Measurements from ENCODE around the gene SLX9. TPM values are rescaled to one million over a fixed set of nuclear protein-coding genes. Genes with fewer than 3 reads are reported as not detected.

Gene SLX9
- total RNA-seq, 1 donor from 2014 or later = 49.3 TPM

DNA sequence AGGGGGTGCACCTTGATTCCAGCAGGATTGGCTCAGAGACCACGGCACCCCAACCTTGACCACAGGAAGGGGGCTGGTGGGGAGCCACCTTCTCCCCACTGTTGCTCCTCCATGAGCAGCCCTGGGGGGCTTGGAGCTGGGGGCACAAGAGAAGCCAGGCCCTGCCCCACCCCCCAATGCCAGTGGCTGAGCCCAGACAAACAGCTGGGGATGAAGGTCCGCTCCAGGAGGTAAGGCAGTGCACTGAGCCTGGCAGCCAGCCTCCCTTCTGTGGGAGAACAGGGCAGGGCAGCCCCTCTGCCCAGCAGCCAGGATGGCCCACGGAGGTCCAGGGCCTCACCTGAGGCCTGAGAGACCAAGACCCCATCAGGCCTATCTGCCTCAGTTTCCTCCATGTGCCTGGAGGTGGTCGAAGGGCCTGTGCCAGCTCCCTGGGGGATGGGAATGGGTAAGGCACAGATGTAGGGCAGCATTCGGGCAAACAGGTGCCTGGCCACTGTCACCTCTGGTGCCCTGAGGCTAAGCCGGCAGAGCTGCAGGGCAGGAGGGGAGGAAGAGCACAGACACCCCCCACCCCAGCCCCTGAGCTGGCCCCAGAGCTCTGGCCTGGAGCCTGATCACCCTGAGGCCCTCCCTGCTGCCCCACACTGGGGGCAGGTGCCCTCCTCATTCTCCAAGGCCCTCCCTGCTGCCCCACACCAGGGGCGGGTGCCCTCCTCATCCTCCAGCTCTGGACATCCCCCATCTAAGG, 26.2 kb upstream of the SLX9 start:
- intact Hi-C loops (cut with micrococcal nuclease) = loop anchor here (1.0 to 2.0 kb wide), 3 partner anchors 10 to 113 kb away; partner anchors contain the start of gene UBE2G2

DNA sequence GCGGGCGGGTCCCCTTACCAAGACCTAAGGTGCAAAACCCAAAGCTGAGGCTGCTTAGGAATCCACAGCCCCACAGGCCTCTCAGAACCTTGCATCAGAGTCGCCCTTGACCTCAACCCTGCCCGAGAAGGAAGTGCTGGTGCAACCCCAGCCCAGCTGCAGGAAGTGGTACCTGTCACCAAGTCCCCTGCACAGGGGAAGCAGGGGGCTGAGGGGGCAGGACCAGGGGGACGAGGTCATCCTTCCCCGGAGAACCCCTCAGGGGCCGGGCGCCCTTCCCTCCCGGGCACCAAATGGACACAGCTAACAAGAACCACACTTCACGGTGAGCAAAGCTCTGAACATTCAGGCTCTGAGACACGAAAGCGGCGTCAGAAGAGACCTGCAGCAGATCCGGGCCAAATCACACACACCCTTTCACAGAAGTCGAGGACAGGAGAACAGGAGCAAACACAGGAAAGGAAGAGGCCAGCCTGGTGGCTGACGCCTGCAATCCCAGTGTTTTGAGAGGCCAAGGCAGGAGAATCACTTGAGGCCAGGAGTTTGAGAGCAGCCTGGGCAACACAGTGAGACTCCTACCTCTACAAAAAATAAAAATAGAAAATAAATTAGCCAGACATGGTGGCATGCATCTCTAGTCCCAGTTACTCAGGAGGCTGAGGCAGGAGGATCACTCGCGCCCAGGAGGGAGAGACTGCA, 25.5 kb upstream of the SLX9 start:
- intact Hi-C loops (cut with micrococcal nuclease) = loop anchor here (1.0 to 2.0 kb wide), 3 partner anchors 9 to 114 kb away; partner anchors contain the start of gene UBE2G2

DNA sequence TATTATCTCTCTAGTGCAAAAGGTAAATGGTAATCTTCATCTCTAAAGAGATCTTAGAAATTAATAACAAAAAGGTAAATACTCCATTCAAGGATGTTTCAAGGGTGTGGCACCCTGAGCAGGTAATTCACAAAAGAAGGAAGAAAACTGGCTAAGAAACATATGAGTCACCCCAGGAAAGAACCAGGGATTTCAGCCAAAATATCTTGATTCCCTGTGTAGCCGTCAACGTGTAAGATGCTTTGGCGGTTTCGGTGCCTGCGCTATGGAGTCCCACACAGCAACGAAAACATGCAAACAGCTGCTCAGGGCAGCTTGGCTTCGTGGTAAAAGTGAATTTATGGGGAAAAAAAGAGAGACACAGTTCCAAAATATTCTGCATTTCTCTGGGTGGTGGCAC, 22.9 kb upstream of the SLX9 start:
- intact Hi-C loops (cut with micrococcal nuclease) = no loop called here

DNA sequence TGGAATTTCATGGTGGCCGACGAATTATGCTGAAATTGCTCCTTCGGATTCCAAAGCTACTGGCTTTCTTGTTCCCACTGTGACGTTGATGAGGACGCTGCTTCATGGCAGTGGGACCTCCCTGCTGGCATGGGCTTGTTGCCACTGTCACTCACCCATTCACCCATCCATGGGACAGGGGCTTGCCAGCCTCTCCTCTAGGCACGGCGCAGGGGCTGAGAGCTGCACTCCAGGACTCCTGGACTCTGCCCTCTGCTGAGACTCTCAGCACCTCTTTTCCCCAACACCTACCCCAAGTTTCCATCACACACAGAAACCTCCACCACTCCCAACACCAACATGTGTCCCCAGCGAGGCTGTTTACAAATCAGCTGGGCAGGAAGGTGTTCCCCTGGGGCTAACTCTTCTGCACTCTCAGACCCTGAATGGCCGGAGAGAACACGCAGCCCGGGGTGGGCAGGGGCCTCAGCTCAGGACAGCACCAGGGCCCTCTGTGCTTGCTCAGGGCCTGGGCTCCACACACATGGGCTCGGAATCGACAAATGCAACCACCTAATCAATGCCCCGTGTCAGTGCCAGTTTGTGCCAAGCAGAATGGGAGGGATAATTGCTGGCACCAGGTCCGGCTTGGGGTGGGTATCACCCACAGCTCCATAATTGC, 22.3 kb upstream of the SLX9 start:
- intact Hi-C loops (cut with micrococcal nuclease) = no loop called here

DNA sequence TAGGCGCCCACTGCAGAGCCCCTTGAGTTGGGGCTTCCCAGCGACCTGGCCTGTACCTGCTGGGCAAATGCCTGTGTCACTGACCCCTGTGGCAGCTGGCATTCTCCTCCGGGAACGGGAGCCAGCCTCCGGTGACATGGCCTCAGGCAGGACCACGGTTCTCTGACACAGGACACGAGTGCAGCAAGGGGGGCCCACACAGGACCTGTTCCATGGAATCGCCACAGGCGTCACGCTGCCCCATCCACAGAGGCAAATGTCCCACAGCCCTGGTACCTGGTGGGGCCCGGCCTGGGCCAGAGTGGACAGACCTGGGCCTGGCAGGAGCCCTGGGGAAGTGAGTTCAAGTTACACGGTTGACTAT, 21.7 kb upstream of the SLX9 start:
- intact Hi-C loops (cut with micrococcal nuclease) = no loop called here

DNA sequence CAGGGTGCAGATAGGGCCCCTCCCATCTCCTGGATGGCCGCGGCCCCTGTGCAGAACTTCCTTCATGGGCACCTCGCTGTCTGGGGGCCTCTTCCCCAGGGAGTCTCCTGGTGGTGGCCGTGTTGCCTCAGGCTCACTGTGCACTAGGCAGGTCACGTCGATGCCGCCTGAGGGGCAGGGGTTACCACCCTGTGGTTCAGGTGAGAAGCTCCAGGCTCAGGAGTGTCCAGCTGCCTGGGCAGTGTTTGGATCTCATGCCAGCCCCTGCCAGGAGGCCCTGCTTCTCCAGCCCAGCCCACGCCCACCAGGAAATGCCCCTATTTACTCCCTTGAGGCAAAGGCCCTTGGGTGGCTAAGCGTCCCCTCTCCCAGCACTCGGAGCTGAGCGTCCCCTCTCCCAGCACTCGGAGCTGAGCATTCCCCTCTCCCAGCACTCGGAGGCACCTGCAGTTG, 21.2 kb upstream of the SLX9 start:
- intact Hi-C loops (cut with micrococcal nuclease) = no loop called here

DNA sequence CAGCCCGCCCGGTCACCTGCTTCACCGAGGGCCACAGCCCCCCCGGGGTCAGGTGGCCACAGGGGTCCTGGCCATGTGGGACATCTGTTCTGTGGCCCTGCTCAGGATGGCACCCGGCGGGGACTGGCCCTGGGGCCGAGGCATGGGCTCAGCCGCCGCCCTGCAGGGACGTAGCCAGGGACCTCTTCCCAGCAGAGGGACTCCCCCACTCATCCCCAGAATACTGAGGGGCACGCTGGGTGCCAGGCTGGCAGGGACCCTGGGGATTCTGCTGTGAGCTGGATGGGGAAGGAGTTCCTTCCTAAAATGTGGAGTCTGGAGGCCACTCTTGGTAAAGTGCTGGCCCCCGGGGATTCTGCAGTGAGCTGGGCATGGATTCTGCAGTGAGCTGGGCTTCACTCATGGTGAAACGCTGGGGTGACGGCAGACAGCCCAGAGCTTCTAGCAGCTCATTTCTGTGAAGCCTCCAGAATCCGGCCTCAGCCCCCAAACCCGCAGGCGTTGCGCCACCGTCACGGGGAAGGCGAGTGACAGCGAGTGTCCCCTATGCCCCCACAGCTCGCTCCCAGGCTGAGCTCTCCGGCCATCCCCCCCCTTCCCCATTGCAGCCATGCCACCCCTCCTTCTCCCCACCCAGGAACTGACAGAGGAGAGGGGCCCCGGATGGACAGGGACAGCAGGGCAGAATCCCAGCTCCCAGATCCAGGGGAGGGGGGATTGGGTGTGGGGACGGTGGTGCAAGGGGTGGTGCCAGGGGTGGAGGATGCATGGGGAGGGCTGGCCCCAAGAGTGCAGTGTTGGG, 20.5 kb upstream of the SLX9 start:
- intact Hi-C loops (cut with micrococcal nuclease) = no loop called here

DNA sequence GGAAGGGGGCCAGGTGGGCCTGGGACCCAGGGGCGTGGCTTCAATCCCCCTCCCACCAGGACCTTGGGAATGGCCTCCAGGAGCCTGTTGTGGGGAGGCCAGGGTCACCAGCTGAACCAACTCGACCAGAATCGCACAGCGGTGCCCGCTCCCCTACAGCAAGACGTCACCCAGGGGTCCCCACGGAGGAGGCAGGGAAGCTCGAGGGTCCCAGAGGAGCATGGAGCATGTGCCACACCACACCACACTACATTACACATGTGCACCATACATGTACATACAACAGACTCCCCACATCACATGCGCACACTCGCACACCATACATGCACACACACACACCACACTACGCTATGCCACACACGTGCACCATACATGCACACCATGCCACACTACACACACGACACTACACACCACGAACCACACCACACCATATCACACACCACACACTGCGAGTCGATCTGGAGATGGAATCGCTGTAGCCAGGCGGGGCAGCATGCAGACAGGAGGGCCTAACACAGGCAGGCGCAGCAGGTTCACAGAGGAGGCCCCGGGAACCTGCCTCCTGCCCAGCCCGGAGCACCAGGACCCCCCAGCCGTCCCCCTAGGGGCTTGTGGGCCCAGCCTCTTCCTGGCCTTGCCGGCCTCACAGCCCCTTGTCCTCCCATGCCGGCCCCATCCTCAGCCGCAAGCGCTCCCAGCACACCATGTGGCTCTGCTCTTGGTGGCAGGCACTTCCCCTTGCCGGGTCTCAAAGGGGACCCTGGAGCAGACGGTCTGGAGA, 19.7 kb upstream of the SLX9 start:
- intact Hi-C loops (cut with micrococcal nuclease) = loop anchor here (1.0 to 2.0 kb wide), 3 partner anchors 8 to 19 kb away; no protein-coding TSS in a partner anchor

DNA sequence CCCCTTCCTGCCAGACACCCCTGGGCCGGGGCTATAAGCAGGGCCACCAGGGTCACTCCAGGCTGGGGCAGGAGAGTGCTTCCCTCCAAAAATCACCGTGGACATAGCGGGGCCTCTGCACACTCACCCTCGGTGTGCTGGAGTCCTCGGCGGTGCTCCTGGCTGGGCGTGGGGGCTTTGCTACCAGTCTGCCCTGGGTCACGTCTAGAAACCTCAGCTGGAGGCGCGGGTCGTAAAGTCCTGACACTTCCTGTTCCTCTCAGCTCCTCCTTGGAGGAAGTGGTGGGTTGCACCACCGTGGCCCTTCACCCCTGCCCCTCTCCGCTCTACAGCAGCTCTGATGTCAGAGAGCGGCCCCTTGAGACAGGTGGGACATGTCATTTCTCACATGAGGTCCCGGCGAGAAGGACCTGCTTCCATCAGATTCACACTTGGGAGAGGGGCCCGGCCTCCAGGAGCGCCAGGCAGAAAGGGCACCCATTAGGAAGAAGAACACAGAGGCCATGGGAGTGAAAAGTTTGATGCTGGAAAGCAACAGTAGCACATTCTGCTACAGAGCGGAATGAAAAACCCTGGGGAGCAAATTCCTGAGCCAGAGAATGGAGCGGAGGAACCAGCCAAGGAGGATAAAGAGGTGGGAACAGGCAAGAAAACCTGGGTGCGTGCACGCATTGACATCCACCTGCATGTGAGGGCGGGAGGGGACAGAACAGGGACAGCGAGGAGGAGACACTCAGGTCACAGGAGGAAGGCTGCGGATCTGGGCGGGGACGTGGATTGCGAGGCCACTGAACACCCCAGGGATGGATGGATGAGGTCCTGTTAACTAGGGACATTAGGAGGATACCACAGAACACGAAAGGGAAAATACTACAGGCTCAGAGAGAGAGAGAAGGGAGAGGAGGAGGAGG, 18.9 kb upstream of the SLX9 start, which contains the start of gene ITGB2:
ITGB2 (minus strand) TSS at position 206 of the 911 bp plus-strand sequence. CDS start 10,117 bp downstream, outside the sequence.
- intact Hi-C loops (cut with micrococcal nuclease) = loop anchor here (1.0 to 2.0 kb wide), 3 partner anchors 9 to 18 kb away; no protein-coding TSS in a partner anchor

DNA sequence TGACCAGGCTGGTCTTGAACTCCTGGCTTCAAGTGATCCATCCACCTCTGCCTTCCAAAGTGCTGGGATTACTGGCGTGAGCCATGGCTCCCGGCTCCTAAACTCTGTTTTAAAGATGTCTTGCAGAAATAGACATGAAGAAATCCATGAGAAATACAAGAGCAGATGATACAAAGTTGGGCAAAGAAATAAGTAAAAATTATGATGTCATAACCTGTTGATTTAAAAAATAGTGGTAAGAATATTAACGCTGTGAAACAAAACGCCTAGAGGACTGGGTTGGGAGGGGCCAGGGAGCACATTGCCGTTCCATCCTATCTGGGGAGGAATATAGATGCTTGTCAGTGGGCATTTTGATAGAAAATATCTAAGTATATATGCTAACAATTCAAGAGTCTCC, 17.9 kb upstream of the SLX9 start:
- intact Hi-C loops (cut with micrococcal nuclease) = loop anchor here (2.0 kb wide), 1 partner anchor 17 kb away; no protein-coding TSS in a partner anchor

DNA sequence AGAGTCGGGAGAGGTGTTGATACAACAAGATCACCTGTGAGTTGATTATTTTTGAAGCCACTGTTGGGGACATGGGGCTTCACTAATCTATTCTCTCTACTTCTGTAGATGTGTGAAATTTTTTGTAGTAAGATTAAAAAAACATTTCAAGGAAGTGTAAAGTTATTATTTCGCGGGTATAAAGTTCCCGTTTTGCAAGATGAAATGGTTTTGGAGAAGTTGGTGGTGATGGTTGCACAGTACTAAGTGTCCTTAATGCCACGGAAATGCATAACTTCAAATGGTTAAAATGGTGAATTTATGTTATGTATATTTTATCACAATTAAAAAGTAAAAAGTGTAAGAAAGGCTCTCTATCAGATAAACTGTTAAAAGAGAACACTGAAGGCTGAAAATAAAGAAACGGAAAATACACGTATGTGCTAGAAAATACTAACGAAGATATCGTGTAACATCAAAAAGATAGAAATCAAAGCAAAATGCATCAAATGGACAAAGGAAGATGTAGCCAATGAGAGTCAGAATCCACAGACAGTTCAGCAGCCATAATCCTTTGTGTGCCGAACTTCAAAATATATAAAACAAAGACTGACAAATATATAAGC, 16.2 kb upstream of the SLX9 start:
- intact Hi-C loops (cut with micrococcal nuclease) = loop anchor here (1.0 kb wide), 1 partner anchor 9 kb away; no protein-coding TSS in a partner anchor

DNA sequence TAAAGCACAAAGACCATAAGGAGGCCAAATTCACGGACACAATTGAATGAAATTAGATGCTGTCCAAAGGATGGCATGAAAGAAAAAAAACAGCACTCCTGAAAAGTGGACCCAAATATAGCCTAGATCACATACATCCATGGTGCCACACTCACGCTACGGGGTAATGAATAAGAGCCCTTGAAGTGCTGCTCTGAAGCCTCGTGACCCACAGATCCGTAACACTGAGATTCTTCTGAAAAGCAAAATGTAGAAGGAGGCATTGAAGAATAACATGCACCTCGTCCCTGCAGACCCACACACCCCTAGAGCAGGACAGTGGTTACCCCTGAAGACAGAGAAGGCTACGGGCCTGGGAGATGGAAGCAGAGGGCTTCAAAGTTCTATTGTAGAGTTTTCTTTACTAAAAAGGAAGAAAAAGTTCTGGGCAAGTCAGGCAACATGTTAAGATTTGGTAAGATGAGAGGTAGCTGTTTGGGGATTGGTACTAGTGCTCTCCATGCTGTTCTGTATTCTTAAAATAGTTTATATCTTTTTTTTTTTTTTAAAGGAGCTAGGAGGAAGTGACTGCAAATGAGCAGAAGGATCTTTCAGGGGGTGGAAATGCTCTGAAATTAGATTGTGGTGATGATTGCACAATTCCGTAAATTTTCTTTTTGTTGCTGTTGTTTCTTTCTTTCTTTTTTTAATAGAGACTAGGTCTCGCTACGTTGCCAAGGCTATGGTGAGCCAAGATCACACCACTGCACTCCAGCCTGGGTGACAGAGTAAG, 15.0 kb upstream of the SLX9 start:
- intact Hi-C loops (cut with micrococcal nuclease) = no loop called here

DNA sequence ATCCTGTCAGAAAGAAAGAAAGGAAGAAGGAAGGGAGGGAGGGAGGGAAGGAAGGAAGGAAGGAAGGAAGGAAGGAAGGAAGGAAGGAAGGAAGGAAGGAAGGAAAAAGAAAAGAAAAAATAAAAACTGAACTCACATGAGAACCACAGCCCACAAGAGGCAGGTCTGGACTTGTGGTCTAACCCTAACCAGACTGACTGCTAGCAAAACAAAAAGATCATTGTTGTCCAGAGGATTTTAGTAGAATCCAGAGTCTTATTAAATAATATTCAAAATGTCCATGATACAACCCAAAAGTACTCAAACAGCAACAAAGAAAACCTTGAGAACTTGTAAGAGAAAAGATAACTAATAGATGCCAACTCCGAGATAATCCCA, 14.5 kb upstream of the SLX9 start:
- intact Hi-C loops (cut with micrococcal nuclease) = no loop called here

DNA sequence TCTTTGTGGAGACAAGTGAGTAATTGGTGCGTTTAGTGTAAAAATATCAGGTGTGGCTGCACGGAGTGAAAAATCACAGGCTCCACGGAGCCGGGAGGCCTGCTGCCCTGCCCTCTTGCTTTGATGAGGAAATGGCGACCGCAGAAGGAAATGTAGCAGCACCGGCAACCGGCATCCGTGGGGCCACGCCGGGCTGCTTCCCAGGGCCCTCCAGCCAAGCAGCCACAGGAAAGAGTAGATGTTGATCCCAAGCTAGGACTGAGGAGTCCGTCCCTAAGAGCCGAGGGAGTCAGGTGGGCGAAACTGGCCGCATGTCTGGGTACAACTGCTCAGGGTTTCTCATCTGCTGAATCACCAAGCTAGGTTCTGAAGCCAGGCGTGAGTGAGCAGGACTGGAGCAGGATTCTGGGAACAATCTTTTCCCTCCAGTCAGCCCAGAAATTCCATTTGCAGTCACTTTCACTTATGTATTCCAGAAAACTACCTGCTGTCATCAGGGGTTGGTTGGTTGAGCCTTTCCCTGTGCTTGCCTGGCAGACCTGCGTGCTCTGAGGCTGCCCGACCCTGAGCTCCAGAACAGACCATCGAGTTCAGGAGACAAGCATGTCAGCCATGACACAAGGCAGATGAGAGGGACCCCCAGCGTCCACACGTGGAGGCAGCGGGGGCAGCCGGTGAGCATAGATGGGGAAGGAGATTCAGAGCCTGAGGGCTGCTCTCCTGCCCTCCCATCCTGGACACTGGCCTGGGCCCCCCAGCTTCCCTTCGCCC, 13.3 kb upstream of the SLX9 start:
- intact Hi-C loops (cut with micrococcal nuclease) = loop anchor here (1.0 to 2.0 kb wide), 2 partner anchors 51 to 152 kb away; no protein-coding TSS in a partner anchor

DNA sequence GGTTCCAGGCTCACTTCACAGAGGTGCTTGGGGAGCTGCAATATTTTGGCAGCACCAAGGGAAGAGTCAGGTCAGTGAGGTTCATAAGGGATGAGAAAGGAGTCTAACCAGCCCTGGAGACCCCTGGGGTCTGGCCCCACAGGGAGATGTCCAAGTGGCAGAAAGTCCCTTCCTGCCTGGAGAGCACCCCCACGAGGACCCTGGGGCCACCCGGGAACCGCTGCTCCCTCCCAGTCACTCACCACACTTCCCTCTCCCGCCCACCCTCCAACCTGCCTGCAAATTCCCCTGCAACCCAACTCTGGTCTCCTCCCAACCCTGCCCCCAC, 12.6 kb upstream of the SLX9 start:
- intact Hi-C loops (cut with micrococcal nuclease) = loop anchor here (2.0 kb wide), 1 partner anchor 152 kb away; no protein-coding TSS in a partner anchor

DNA sequence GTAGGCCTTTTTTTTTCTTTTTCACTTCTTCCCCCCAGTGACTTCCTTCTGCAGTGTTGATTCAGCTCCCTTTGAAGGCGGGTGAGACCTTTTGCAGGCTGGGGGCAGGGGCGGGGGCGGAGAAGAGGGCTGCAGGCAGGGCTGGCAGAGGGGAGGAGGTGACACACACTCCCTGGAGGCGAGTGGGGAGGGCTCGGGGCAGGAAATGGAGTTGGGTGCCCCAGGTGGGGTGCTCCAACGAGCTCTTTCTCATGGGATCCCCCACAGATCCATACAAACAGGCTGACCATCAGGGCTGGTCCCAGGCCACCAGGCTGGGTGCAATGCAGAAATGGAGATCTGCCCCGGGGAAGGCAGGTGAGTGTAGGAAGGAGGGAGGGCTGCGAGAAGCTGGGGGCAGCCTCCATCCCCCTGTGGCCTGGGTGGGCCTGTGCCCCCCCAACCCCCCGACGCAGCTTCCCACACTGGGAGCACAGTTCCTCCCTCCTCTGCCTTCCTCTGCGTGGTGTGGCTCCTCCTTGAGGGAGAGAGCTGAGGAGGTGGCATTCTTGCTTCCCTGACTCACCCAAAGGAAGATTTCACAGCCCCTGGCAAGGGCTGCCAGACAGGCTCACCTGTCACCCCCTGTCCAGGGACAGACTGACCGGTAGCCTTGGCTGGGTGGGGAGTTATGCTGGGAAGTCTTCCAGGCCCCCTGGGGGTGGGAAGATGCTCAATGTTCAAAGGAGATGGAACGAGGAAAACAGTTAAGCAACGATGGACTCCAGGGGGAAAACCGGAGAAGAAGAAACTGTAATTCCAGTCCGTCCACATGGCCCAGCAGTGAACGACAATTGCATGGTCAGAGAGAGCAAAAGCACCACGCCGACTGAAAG, 12.0 kb upstream of the SLX9 start:
- intact Hi-C loops (cut with micrococcal nuclease) = loop anchor here (2.0 kb wide), 1 partner anchor 151 kb away; no protein-coding TSS in a partner anchor
